ENCODE measurements around the gene CAND2. TPM values are rescaled to one million over a fixed set of nuclear protein-coding genes. Genes with fewer than 3 reads are reported as not detected.

Gene CAND2
- total and polyA plus RNA-seq, 2 experiments from 2014 or later = 0.43 to 0.53 TPM

- no peaks in the 10 kb centered on the region for H3K9me3 ChIP-seq (ENCODE audit: low read depth)
- no peak overlapping the region; the same call in 1 of the 2 replicates for H2AFZ ChIP-seq
- H3K27me3 ChIP-seq (replicated peaks; ENCODE audit: insufficient read depth) = no peaks in the 10 kb centered on the region
- DNase-seq = no peak
- no peak overlapping the region for H3K4me2 ChIP-seq (ENCODE audit: unreplicated experiment)
- no peak overlapping the region for H3K27ac ChIP-seq
- H3F3A ChIP-seq (ENCODE audit: insufficient read depth) = peaks cover 12% of the 10 kb centered on the region; the same call in 1 of the 2 replicates
- no peaks in the 10 kb centered on the region for H3K36me3 ChIP-seq (ENCODE audit: low read depth)
- no peak overlapping the region for H3K9ac ChIP-seq
- in situ Hi-C loops (cut with MboI) = no loop called here
- no peaks in the 10 kb centered on the region for H3K79me2 ChIP-seq (ENCODE audit: insufficient read depth)
- H3K4me3 ChIP-seq = no peak overlapping the region
- H3K9me2 ChIP-seq (ENCODE audit: insufficient read depth) = no peaks in the 10 kb centered on the region
- 49 to 61% methylated on average over 8 to 17 of the region's 17 CpGs for WGBS, 2 experiments (ENCODE audit: low coverage in 1 of 2, low lambda C conversion rate in 2 of 2, missing lambda C conversion rate in 2 of 2)
- no peaks in the 10 kb centered on the region for H4K20me1 ChIP-seq (ENCODE audit: insufficient read depth)
- TF ChIP-seq EZH2phosphoT487 (IDR thresholded peaks at IDR 0.05; ENCODE audit: insufficient read depth, low read depth) (no peak), EZH2 (IDR thresholded peaks at IDR 0.05; ENCODE audit: insufficient read depth, poor library complexity, severe bottlenecking) (no peak)
- no peaks in the 10 kb centered on the region for H3K4me1 ChIP-seq (ENCODE audit: insufficient read depth)
Observed at GRCh38 chr3:12797124-12797891, 828 bp downstream of the CAND2 start.

GRCh38 chr3:12797892-12798558 lies 1.5 kb downstream of the CAND2 start:
- no peak for DNase-seq
- H3K9me3 ChIP-seq (ENCODE audit: low read depth) = no peaks in the 10 kb centered on the region
- no peak overlapping the region for H3K27ac ChIP-seq
- peaks cover 12% of the 10 kb centered on the region; the same call in 1 of the 2 replicates for H3F3A ChIP-seq (ENCODE audit: insufficient read depth)
- in situ Hi-C loops (cut with MboI) = no loop called here
- no peaks in the 10 kb centered on the region for H3K27me3 ChIP-seq (replicated peaks; ENCODE audit: insufficient read depth)
- H3K79me2 ChIP-seq (ENCODE audit: insufficient read depth) = no peaks in the 10 kb centered on the region
- no peaks in the 10 kb centered on the region for H3K36me3 ChIP-seq (ENCODE audit: low read depth)
- H3K9me2 ChIP-seq (ENCODE audit: insufficient read depth) = no peaks in the 10 kb centered on the region
- H3K9ac ChIP-seq = no peak overlapping the region
- 62 to 65% methylated on average over 8 of the region's 8 CpGs for WGBS, 2 experiments (ENCODE audit: low coverage in 1 of 2, low lambda C conversion rate in 2 of 2, missing lambda C conversion rate in 2 of 2)
- TF ChIP-seq EZH2phosphoT487 (IDR thresholded peaks at IDR 0.05; ENCODE audit: insufficient read depth, low read depth) = no peak
- TF ChIP-seq EZH2 (IDR thresholded peaks at IDR 0.05; ENCODE audit: insufficient read depth, poor library complexity, severe bottlenecking) = no peak
- no peak overlapping the region for H2AFZ ChIP-seq
- H3K4me3 ChIP-seq = no peak overlapping the region
- no peak overlapping the region for H3K4me2 ChIP-seq (ENCODE audit: unreplicated experiment)
- no peaks in the 10 kb centered on the region for H4K20me1 ChIP-seq (ENCODE audit: insufficient read depth)
- no peaks in the 10 kb centered on the region for H3K4me1 ChIP-seq (ENCODE audit: insufficient read depth)

GRCh38 chr3:12798559-12799179 lies 2.2 kb downstream of the CAND2 start:
- Histone ChIP-seq H3F3A (ENCODE audit: insufficient read depth) (peaks cover 12% of the 10 kb centered on the region; the same call in 1 of the 2 replicates), H3K9me2 (ENCODE audit: insufficient read depth) (no peaks in the 10 kb centered on the region), H3K27me3 (replicated peaks; ENCODE audit: insufficient read depth) (no peaks in the 10 kb centered on the region), H3K4me3 (no peak overlapping the region), H3K4me1 (ENCODE audit: insufficient read depth) (no peaks in the 10 kb centered on the region), H2AFZ (no peak overlapping the region), H4K20me1 (ENCODE audit: insufficient read depth) (no peaks in the 10 kb centered on the region), H3K9me3 (ENCODE audit: low read depth) (no peaks in the 10 kb centered on the region), H3K4me2 (ENCODE audit: unreplicated experiment) (no peak overlapping the region), H3K36me3 (ENCODE audit: low read depth) (no peaks in the 10 kb centered on the region), H3K27ac (no peak overlapping the region), H3K79me2 (ENCODE audit: insufficient read depth) (no peaks in the 10 kb centered on the region), H3K9ac (no peak overlapping the region)
- DNase-seq = no peak
- in situ Hi-C loops (cut with MboI) = no loop called here
- 69 to 79% methylated on average over 12 of the region's 12 CpGs for WGBS, 2 experiments (ENCODE audit: low coverage in 1 of 2, low lambda C conversion rate in 2 of 2, missing lambda C conversion rate in 2 of 2)
- TF ChIP-seq EZH2phosphoT487 (IDR thresholded peaks at IDR 0.05; ENCODE audit: insufficient read depth, low read depth) (no peak), EZH2 (IDR thresholded peaks at IDR 0.05; ENCODE audit: insufficient read depth, poor library complexity, severe bottlenecking) (no peak)

GRCh38 chr3:12799525-12800440 lies 3.3 kb downstream of the CAND2 start:
- Histone ChIP-seq H3F3A (ENCODE audit: insufficient read depth) (peaks cover 12% of the 10 kb centered on the region; the same call in 1 of the 2 replicates), H3K27ac (no peak overlapping the region), H3K9ac (no peak overlapping the region), H3K27me3 (replicated peaks; ENCODE audit: insufficient read depth) (no peaks in the 10 kb centered on the region), H3K79me2 (ENCODE audit: insufficient read depth) (no peaks in the 10 kb centered on the region), H2AFZ (no peak overlapping the region), H3K4me1 (ENCODE audit: insufficient read depth) (no peaks in the 10 kb centered on the region), H3K4me2 (ENCODE audit: unreplicated experiment) (no peak overlapping the region), H3K9me2 (ENCODE audit: insufficient read depth) (no peaks in the 10 kb centered on the region), H3K36me3 (ENCODE audit: low read depth) (no peaks in the 10 kb centered on the region), H4K20me1 (ENCODE audit: insufficient read depth) (no peaks in the 10 kb centered on the region), H3K4me3 (no peak overlapping the region), H3K9me3 (ENCODE audit: low read depth) (no peaks in the 10 kb centered on the region)
- no peak for TF ChIP-seq EZH2phosphoT487 (IDR thresholded peaks at IDR 0.05; ENCODE audit: insufficient read depth, low read depth)
- TF ChIP-seq EZH2 (IDR thresholded peaks at IDR 0.05; ENCODE audit: insufficient read depth, poor library complexity, severe bottlenecking) = no peak
- no peak for DNase-seq
- in situ Hi-C loops (cut with MboI) = no loop called here
- WGBS, 2 experiments (ENCODE audit: low coverage in 1 of 2, low lambda C conversion rate in 2 of 2, missing lambda C conversion rate in 2 of 2) = 72 to 81% methylated on average over 7 of the region's 7 CpGs
